Fibroblast of pulmonary artery (primary cell): ENCODE results near the gene OXLD1.

ENCODE experiments used
- DNase-seq: peaks from one replicate; pipeline ENCODE4 v3.0.0-alpha.2; 2010; ENCODE audit warnings: low read depth
- H3K4me3 ChIP-seq: replicated peaks from 2 replicates; pipeline ENCODE4 v1.5.1; 2011; ENCODE audit warnings: low read depth, mild to moderate bottlenecking, control low read depth, low read length, moderate library complexity
- TF ChIP-seq, protein P1 (sequence below): IDR thresholded peaks from 2 replicates; pipeline ENCODE4 v1.5.1; 2011; ENCODE audit warnings: mild to moderate bottlenecking, control low read depth, low read length, inconsistent platforms; ENCODE audit errors: missing control alignments

OXLD1 gene

DNA sequence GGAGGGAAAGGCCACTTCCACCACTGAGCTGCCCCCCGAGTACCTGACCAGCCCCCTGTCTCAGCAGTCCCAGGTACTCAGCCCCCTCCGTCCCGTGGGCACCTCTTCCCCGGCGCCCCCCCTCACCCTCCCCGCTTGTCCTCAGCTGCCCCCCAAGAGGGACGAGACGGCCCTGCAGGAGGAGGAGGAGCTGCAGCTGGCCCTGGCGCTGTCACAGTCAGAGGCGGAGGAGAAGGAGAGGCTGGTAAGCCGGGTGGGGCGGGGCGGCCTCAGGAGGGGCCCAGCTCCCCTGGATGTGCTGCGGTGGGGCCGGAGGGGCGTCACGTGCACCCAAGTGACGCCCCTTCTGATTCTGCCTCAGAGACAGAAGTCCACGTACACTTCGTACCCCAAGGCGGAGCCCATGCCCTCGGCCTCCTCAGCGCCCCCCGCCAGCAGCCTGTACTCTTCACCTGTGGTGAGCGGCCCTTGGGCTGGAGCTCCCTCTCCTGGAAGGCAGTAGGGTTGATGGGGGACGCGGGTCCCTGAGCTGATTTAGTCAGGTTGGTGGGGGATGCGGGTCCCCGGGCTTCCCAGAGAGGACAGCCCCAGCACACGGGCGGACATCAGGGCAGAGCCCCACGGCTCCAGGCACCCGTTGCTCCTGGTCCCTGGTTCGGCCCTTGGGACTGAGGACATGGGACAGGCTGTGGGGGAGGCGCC lies 27.3 kb upstream of the OXLD1 start:
- no peak overlapping the region for H3K4me3 ChIP-seq
- TF ChIP-seq, protein P1, sequence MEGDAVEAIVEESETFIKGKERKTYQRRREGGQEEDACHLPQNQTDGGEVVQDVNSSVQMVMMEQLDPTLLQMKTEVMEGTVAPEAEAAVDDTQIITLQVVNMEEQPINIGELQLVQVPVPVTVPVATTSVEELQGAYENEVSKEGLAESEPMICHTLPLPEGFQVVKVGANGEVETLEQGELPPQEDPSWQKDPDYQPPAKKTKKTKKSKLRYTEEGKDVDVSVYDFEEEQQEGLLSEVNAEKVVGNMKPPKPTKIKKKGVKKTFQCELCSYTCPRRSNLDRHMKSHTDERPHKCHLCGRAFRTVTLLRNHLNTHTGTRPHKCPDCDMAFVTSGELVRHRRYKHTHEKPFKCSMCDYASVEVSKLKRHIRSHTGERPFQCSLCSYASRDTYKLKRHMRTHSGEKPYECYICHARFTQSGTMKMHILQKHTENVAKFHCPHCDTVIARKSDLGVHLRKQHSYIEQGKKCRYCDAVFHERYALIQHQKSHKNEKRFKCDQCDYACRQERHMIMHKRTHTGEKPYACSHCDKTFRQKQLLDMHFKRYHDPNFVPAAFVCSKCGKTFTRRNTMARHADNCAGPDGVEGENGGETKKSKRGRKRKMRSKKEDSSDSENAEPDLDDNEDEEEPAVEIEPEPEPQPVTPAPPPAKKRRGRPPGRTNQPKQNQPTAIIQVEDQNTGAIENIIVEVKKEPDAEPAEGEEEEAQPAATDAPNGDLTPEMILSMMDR = no peak
- DNase-seq = no peak

DNA sequence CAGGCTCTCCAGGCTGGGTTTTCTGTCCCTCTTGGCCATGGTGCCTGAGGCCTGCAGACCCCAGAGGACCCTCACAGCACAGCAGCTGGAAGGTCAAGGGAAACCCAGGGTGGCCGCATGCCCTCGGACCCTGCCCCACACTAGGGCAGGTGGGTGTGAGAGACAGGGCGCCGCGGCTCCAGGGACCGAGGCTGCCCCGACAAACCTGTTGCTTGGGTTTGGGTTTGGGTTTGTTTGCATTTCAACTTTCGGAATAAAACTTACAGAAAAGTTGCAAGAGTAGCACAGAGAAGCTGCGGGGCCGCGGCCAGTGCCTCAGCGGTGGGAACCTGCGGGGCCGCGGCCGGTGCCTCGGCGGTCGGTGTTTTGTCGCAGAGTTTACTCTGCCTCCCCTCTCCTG lies 25.2 kb upstream of the OXLD1 start:
- TF ChIP-seq, protein P1 = no peak
- no peak for DNase-seq
- H3K4me3 ChIP-seq = no peak overlapping the region

DNA sequence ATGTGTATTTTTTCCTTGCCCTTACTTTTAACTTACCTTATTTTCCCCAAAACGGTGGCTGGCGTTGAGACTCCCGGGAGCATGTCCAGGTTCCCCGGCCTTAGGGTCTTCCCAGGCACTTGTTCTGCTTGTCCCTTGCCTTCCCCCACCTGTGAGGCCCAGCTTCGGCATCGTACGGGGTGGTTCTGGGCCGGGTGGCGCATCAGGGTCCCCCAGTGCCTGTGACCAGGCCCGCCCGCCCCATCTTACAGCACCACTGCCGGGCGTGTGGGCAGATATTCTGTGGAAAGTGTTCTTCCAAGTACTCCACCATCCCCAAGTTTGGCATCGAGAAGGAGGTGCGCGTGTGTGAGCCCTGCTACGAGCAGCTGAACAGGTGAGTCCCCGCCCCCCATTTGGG lies 24.8 kb upstream of the OXLD1 start:
- H3K4me3 ChIP-seq = no peak overlapping the region
- DNase-seq = no peak
- TF ChIP-seq, protein P1 = no peak

GRCh38 chr17:81690549-81690948 lies 24.1 kb upstream of the OXLD1 start:
- no peak overlapping the region for H3K4me3 ChIP-seq
- DNase-seq = no peak
- TF ChIP-seq, protein P1 = no peak

- H3K4me3 ChIP-seq = no peak overlapping the region
- TF ChIP-seq, protein P1 = no peak
- DNase-seq = no peak
These were observed 23.7 kb upstream of the OXLD1 start for GRCh38 chr17:81690066-81690465.

DNA sequence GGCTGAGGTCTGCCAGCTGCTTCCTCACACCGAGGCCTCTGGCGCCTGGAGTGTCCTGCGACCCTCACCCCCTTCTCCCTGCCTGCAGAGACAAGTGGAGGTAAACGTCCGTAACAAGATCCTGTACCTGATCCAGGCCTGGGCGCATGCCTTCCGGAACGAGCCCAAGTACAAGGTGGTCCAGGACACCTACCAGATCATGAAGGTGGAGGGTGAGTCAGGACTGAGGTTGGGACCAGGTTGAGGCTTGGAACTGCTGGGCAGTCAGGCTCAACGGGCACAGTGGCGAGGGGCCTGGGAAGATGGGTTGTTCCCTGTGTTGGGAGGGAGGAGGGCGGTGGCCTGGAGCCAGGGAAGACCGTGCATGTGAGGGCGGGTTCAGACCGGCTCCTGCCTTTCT lies 22.2 kb upstream of the OXLD1 start:
- H3K4me3 ChIP-seq = no peak overlapping the region
- DNase-seq = no peak
- TF ChIP-seq, protein P1 = no peak
